ENCODE data around the gene PSMD5.

DNA sequence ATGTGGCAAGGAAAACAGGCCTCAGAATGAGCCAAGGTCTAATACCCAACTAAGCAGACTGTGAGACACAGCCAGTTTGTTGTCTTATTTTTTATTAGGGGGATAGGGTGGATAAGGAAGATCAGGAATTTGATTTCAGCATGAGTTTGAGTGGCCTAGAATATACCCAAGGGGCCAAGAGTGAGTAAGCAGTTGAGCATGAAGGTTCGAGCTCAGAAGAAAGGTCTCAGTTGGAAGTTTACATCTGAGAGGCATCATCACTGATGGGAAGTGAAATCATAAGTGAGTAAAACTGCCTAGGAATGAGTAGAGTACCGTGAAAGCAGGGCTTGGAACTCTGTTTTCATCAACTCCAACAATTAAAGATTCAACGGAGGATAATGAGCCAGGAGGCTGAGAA is 12.6 kb downstream of the PSMD5 start:
- TF ChIP-seq, protein P1, sequence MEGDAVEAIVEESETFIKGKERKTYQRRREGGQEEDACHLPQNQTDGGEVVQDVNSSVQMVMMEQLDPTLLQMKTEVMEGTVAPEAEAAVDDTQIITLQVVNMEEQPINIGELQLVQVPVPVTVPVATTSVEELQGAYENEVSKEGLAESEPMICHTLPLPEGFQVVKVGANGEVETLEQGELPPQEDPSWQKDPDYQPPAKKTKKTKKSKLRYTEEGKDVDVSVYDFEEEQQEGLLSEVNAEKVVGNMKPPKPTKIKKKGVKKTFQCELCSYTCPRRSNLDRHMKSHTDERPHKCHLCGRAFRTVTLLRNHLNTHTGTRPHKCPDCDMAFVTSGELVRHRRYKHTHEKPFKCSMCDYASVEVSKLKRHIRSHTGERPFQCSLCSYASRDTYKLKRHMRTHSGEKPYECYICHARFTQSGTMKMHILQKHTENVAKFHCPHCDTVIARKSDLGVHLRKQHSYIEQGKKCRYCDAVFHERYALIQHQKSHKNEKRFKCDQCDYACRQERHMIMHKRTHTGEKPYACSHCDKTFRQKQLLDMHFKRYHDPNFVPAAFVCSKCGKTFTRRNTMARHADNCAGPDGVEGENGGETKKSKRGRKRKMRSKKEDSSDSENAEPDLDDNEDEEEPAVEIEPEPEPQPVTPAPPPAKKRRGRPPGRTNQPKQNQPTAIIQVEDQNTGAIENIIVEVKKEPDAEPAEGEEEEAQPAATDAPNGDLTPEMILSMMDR (conservative IDR thresholded peaks at IDR 0.05 in 1 of 2, IDR thresholded peaks at IDR 0.05 in 1 of 2; ENCODE audit: extremely low read depth in 1 of 2, insufficient read depth in 1 of 2, low read depth in 1 of 2, low read length in 2 of 2): no peak
- no peak for TF ChIP-seq EZH2 (IDR thresholded peaks at IDR 0.05; ENCODE audit: borderline replicate concordance, low read length)

Measured in mammary epithelial cell (primary cell).